CD4-positive, alpha-beta T cell treated with Interleukin-15 for 4 hours (primary cell): ENCODE measurements around the gene ING5.
"Not testable (repeated sequence)": the region's sequence is repeated elsewhere in the genome, so short reads cannot be mapped to it uniquely, and the experiment has no call there.

Experiments used
- DNase-seq: peaks from one replicate; pipeline ENCODE4 v3.0.0-alpha.2; 2020; ENCODE audit warnings: low spot score

Gene ING5

DNA sequence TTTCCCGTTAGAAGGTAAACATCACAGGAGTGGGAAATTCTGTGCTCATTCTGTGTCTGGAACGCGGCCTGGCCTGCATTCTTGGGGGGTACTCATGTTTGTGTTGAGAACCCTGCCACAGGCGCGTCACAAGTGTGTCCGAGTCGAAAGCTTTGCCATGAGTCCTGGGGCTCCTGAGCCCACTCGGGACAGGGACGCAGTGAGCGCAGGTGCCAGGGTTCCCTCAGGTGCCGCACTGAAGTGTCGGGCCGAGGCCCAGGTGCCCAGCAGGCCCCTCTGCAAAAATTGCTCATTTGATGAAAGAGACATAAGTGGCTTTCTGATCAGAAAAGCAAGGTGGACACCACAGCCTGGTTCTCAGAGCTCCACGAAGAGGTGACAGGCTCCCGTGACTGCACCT is 37.3 kb downstream of the ING5 start:
- DNase-seq, result no peak

DNA sequence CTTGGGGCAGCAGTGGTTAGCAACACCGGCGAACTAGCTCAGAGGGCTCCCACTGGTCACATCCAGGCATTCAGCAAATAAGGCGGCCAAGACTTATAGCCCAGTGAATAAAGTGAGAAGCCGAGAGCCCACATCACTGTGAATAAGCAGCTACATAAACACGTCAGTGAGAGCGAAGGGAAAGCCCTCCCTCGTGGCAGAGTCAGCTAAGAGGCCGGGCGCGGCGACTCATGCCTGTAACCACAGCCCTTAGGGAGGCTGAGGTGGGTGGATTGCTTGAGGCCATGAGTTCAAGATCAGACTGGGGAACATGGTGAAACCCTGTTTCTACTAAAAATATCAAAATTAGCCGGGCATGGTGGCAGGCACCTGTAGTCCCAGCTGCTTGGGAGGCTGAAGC is 37.8 kb downstream of the ING5 start:
- DNase-seq, result peak; percentile 34

DNA sequence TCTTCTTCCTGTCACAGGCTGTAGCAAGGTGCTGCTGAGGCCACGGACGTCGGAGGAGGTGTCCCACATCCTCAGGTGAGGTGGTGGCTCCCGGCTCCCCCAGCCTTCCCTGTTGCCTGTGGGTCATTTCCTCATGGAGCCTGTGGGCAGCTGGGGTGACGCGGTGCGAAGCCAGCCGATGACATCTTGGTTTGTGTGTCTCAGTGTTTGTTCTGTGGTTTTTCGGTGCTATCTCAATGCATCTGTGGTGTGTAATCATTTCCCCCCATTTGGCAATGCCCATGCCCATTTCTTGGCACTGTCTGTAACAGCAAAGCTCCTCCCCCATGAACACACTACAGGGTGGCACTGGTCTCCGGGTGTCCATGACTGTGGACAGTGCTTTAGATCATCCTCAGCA is 39.2 kb downstream of the ING5 start:
- DNase-seq, result peak; percentile 53

DNA sequence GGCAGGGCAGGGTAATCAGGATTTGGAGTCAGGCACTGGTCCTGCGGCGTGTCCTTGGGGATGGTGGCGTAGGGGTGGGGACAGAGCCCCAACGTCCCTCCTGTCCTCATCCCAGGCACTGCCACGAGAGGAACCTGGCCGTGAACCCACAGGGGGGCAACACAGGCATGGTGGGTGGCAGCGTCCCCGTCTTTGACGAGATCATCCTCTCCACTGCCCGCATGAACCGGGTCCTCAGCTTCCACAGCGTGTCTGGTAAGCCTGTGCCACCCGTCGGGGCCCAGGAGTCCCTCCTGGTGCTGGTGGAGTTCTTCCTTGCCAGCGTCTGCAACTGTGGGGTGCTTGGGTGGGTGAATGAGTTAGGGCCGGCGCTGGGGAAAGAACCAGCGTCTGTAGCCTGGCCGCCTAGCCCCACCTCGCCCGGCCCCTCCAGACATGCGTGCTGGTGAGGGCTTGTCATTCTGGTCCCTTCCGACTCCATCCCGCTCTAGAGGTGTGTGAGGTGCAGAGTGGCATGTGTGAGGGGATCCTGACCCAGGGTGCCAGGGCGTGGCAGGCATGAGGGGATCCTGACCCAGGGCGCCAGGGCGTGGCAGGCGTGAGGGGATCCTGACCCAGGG is 40.6 kb downstream of the ING5 start:
- DNase-seq, result no peak

DNA sequence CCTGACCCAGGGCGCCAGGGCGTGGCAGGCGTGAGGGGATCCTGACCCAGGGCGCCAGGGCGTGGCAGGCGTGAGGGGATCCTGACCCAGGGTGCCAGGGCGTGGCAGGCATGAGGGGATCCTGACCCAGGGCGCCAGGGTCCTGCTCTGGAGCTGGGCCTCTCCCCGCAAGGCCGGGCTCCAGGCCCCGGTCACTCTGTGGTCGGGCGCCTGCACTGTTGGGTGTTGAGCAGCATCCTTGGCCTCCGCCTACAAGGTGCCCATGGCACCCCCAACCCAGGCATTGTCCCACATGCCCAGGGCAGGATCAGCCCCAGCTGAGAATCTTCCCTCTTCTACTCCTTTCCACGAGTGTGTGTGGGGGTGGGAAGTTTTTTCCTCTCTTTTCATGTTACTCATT is 41.2 kb downstream of the ING5 start:
- not testable (repeated sequence) for DNase-seq

DNA sequence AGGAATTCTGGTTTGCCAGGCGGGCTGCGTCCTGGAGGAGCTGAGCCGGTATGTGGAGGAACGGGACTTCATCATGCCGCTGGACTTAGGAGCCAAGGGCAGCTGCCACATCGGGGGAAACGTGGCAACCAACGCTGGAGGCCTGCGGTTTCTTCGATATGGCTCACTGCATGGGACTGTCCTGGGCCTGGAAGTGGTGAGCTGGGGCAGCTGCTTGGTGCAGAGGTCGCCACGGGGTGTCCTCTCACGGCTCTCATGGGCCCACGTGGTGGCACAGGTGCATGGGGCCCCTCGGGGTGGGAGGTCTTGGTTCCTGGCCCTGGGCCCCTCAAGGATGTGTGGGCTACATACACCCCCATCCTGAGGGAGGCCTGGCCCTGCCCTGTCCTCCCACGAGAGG is 41.8 kb downstream of the ING5 start:
- no peak for DNase-seq

DNA sequence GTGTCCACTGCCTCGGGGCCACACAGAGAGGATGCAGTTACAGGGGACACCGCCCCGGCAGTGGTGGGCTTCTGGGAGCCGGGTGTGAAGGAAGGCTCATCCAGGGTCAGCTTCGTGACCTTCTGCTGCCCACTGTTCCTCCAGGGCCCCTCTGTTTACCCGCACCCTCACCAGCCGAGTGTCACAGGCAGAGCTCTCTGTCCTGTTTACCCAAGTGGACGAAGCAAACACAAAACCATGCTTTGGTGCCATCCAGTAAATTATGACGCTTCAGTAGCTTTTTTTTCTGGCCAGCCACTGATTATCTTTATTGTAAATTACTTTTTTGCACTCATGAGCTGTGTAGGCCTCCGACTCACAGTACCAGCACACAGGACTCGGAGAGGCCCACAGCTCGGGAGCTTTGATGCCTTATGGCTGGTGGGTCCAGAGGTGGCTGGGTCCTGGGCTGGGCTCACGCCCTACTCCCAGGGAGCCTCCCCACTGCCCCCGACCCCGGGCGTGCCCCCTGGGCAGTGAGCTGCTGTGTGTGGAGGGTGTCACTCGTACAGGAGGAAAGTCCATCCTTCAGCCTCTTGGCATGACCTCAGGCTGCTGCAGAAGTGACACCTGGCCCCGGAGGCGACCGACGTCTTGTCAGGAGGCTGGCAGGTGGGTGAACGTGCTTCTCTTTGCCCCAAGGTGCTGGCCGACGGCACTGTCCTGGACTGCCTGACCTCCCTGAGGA is 42.4 kb downstream of the ING5 start:
- DNase-seq, result no peak

DNA sequence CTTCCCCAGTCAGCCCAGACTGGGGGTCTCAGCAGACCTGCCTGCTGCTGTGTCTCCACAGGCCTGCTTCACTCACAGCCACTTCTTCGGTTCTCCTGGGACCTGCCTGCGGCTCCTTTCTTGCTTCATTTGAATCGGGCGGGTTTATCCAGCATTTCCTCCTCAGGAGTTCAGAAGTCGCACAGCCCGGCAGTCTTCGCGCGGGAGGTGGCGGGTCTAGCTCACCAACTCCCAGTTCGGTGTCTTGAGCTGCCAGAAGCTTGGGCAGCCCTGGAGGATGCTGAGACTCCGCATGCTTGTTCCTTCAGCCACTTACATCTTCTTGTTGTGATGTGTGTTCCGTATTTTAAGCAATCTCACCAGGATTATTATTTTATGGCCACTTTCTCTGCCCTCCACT is 43.4 kb downstream of the ING5 start:
- no peak for DNase-seq

DNA sequence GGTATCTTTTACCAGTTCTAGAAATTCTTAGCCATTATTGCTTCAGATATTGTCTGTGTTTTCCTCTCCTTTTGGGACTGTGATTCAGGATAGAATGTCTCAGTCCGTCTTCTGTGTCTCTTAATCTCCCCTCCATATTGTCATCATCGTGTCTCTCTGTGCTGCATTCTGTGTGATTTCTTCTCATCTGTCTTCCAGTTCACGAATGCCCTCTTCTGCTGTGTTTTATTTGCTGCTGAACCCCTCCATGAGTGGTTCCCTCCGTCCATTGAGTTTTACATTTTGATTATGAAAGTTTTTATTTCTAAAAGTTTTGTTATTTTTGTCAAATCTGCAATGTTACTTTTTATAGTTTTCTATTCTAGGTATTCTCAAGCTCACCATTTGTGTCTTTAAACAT is 44.2 kb downstream of the ING5 start:
- DNase-seq, result no peak

DNA sequence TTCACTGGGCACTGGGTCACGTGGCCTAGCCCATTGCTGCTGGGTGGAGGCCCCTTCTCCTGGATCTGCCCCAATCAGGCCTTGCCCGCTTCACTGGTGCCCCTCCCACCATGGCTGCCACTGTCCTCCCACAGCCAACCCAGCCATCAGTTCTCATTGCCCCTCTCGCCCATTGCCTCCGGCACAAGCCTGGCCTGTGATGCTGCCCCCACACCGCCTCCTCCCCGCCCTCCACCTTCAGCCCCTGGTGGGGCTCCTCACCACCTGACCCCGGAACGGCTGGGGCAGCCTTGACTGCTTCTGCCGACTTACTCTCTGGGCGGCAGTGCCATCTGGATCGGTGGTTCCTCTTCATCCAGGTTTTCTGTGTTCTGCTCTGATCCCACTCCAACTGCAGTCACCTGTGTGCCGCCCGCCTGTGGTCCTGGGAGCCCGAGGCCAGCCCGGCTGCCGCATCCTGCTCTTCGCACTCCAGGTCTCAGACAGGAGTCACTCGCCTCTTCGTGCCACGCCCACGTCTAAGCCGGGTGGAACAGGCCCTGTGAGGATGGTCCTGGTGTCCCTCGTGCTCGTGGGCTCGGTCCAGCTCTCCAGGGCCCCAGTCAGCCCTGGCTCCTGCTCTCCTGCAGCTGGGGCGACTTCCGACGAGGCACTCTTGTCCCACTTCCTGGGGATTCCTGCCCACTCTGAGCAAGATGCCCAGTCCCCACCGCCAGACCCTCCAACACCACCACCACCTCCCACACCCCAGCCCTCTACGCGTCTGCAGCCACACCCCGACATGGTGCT is 46.8 kb downstream of the ING5 start:
- DNase-seq, result no peak

DNA sequence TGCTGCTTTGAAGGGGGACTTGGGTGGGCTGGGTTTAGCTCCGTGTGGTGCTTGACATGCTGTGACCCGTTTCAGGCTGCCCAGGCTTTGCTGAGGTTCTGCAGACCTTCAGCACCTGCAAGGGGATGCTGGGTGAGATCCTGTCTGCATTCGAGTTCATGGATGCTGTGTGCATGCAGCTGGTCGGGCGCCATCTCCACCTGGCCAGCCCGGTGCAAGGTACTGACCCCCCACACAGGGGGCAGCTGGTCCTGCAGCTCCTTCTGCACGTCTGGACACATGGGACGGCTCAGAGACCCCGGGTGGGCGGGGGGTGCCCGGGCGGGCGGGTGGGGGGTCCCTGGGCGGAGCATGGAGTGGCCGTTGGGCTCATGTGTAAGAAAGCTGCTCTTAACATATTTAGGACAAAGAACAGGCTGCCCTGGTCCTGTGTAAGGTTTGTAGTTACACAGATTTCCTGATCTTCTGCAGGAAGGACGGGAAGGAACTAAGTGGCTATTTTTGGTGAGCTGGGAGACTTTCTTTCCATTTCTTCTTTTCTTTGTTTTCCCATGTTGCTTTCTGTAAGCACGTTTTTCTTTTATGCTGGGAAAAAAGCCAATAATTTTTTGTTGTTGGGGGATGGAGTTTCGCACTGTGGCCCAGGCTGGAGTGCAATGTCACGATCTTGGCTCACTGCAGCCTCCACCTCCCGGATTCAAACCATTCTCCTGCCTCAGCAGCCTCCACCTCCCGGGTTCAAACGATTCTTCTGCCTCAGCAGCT is 48.4 kb downstream of the ING5 start:
- no peak for DNase-seq

DNA sequence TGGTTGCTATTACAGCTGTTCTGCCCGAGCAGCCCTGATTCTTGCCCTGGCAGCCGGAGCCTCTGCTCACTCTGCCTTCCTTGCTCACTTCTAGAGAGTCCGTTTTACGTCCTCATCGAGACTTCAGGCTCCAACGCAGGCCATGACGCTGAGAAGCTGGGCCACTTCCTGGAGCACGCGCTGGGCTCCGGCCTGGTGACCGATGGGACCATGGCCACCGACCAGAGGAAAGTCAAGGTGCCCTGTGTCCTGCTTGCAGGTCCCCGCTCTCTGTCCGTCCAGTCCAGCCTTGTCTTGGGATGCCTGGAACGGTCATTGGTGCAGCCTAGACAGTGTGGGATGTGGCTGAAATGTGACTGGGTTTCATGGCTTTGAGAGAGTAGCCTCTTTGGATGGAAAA is 49.3 kb downstream of the ING5 start:
- DNase-seq, result no peak

DNA sequence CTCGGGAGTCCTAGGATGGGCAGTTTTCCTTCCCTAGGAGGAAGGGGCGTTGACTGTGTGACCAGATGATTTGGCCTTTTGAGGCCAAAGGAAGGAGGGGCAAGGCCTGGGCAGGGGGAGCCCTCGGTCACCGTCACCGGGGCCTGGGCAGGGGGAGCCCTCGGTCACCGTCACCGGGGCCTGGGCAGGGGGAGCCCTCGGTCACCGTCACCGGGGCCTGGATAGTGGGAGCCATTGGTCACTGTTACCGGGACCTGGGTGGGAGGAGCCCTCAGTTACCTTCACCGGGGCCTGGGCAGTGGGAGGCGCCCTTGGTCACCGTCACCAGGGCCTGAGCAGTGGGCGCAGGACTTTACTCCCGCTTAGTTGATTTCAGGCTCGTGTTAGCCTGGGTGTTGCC is 49.9 kb downstream of the ING5 start:
- no peak for DNase-seq

DNA sequence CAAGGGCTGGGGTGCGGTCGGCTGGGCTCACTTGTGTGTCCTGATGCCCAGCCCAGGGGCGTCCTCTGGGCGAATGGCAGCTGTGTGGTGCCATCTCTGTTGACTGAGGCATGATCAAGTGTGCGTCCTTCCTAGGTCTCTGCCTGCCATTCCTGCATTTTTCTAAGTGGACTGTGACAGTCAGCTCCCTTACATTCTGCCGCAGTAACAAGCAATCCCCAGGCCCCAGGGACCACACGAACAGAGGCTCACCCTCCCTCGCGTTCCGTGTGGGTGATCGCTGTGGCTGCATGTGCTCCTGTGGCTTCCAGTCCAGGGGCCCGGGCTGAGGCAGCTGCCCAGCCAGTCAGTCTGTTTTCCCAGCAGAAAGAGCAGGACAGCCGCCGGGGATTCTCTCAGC is 50.4 kb downstream of the ING5 start:
- no peak for DNase-seq

DNA sequence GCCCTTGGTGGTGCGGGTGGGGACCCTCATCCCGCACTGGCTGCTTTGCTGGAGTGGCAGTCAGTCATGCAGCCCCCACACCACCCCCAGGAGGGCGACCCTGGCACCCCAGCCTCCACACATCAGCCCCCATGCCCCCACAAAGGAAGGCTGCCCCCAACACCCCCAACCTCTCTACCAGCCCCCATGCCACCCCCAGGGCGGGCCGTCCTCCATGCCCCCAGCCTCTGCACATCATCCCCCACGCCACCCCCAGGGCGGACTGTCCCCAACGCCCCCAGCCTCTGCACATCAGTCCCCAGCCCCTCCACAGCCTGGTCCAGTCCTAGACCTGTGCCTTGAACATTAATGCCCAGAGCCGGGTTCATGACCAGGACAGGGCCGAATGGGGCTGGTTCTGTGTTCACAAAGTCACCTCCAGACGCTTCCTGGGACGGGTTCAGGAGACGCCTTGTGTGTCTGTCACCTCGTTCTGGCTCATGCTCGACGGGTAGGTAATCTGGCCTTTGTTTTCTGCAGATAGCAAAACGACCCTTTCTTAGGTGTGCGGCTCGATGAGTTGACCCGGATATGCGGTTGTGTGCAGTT is 50.9 kb downstream of the ING5 start:
- no peak for DNase-seq

DNA sequence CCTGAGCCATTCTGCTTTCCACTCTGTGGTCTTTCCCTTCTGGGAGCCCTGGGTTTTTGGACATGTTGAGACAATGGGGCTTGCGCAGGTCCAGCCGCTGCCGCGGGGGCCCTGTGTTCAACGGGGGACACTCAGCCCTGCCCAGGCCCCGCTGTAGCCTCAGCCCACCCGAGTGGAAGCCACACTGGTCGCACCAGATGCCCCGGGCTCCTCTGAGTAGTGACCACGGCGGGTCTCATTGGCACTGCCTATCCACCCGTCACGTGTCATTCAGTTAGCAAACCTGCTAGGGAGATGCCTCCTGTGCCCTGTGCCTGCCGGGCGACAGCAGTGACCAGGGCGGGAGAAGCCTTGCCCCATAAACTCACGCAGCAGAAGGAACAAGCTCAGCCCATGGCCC is 51.7 kb downstream of the ING5 start:
- DNase-seq, result no peak

DNA sequence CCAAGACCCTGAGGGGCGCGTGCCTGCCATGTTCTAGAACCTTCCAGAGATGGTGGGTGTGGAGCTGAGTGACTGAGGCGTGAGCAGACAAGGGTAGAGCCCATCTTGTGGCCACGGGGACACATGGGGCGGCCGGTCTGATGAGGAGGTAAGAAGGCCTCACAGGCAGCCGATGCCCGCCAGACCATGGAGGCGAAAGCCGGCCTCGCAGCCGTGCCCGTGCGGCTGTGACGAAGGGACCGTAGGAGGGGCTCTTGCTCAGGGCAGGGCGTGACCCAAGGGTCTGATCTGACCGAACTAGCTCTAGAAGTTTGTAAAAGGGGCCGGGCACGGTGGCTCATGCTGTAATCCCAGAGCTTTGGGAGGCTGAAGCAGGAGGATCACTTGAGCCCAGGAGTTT is 52.2 kb downstream of the ING5 start:
- no peak for DNase-seq

DNA sequence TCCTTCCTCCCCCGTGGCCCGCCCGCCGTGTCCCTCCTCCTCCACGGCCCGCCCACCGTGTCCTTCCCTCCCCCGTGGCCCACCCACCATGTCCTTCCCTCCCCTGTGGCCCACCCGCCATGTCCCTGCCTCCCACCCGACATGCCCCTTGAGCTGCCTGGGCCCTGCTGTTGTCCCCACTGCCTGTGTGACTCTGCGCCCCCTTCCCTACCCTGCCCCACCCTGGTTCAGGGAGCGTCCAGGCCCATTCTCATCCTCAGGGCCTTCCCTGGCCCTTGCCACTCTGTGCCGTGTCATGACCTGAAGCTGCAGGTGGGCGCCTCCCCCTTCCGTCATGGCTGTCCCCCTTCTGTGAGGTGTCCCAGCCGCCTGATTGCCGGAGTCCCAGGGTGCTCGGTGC is 53.3 kb downstream of the ING5 start:
- no peak for DNase-seq

DNA sequence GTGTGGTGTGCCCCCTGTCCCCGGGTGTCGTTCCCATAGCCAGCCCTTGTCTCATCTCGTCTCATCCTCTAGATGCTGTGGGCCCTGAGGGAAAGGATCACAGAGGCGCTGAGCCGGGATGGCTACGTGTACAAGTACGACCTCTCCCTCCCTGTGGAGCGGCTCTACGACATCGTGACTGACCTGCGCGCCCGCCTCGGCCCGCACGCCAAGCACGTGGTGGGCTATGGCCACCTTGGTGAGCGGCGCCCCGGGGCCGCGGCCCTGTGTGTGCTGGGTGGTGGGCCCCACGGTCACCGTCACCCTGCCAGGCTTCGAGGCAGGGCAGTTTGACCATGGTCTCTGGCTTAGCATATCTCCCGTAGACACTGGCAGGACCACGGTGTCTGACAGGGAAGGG is 53.9 kb downstream of the ING5 start:
- DNase-seq, result no peak

DNA sequence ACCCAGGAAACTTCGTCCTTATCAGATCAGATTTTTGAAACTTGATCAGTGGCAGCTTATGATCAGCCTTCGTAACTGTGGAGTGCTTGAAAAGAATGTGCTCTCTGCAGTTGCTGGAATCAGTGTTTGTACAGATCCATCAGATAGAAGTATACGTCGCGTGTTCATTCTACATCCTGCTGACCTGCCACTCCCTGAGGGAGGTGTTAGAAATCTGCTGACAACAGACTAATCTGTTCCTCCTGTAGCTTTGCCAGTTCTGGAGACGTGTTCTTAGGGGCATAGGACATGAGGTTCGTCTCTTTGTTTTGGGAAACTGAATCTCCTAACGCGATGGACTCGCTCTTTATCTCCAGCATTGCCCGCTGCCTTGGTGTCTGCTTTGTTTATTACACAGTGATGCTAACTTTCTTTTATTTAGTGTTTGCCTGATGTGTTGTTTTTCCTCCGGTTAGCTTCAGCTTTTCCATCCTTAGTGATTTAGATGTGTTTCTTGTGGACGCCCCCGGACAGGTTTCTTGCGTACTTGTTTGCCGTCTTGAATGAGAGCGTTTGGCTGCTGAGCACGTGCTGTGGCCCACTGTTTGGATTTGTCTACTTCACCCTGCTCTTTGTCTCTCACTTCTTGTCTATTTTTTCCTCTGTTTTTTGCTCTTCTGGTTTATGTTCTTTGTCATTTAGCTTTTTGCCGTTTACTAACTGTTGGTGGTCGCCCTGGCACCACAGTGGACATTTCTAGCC is 57.4 kb downstream of the ING5 start:
- no peak for DNase-seq

DNA sequence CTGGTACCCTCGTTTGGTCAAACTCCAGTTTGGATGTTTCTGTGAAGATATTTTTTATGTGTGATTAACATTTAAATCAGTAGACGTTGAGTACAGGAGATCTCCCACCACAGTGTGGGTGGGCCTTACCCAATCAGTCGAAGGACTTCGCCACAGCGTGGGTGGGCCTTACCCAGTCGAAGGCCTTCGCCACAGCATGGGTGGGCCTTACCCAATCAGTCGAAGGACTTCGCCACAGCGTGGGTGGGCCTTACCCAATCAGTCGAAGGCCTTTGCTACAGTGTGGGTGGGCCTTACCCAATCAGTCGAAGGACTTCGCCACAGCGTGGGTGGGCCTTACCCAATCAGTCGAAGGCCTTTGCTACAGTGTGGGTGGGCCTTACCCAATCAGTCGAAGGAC is 58.1 kb downstream of the ING5 start:
- not testable (repeated sequence) for DNase-seq
